ENCODE results near the gene KRTDAP.

KRTDAP gene

DNA sequence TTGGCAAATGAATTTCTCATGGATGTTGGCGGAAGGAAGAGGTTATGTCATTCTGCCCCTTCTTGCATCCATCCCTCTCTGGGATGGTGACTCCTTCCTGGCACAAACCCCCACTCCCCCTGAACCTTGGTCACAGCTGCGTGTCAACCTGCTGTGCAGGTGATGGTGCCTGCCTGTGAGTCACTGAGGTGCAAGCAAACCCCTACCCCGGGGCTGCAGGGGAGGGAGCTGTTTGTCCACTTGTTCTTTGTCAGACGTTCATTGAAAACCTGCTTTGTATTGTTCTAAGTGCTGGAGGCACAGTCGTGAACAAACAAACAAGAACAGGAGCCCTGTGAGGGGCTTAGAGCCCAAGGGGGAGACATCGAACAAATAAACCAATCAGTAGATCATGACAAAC, 41.0 kb upstream of the KRTDAP start:
- H3K4me3 ChIP-seq (replicated peaks; ENCODE audit: low read depth, low read length) = no peak overlapping the region
- no peak for TF ChIP-seq CTCF (IDR thresholded peaks at IDR 0.05; ENCODE audit: low read length, missing control alignments)
- no peak for DNase-seq (ENCODE audit: low read depth)

- TF ChIP-seq CTCF (IDR thresholded peaks at IDR 0.05; ENCODE audit: low read length, missing control alignments) = no peak
- no peak for DNase-seq (ENCODE audit: low read depth)
These were observed 39.3 kb upstream of the KRTDAP start for GRCh38 chr19:35529241-35530218.

DNA sequence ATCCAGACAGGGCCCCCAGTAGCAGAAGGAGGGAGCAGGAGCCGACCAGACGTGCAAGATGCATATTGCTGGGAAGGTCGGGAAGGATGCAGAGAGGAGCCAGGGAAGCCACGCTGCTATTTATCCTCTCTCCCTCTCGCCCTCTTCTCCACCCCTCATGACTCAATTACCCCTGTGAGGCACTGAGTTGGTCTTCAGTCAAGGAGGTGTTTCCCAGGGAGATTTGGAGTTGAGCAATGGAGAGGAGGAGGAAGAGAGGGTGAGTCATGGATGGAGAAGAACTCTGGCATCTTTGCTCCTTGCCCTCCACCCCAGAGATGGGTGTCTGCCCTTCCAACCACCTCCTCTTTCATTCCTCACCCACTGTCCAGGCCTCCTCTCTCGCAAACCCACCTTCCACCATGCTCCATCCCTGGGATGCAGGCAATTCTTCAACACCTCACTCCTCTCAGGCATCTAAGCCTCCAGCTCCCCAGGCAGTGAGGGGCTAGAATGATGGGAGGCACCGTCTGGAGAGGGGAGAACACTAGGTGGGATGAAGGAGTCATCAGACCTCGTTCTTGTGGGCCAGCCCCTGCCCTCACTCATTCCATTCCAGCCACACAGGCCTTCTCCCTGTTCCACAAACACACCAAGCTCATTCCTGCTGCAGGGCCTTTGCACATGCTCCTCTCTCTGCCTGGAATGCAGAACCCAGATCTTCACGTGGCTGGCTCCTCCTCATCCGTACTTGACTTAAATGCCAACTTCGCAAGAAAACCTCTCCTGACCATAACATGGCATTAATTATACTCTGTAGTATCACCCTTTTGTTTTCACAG, 38.2 kb upstream of the KRTDAP start, which contains the start of gene SBSN:
Gene SBSN (minus strand): TSS at position 94 of the 821 bp plus-strand sequence. CDS start 30 bp downstream, at position 64.
- DNase-seq (ENCODE audit: low read depth) = peak; percentile 68
- TF ChIP-seq CTCF (IDR thresholded peaks at IDR 0.05; ENCODE audit: low read length, missing control alignments) = no peak

More at GRCh38 chr19:35529241-35530218, 39.3 kb upstream of the KRTDAP start:
- no peak overlapping the region for H3K4me3 ChIP-seq (replicated peaks; ENCODE audit: low read depth, low read length)

GRCh38 chr19:35525873-35526272, 35.6 kb upstream of the KRTDAP start:
- H3K4me3 ChIP-seq (replicated peaks; ENCODE audit: low read depth, low read length) = no peak overlapping the region
- TF ChIP-seq CTCF (IDR thresholded peaks at IDR 0.05; ENCODE audit: low read length, missing control alignments) = no peak
- DNase-seq (ENCODE audit: low read depth) = no peak

More for the DNA sequence above, 38.2 kb upstream of the KRTDAP start, which contains the start of gene SBSN:
- no peak within 1 kb of the TSS for H3K4me3 ChIP-seq (replicated peaks; ENCODE audit: low read depth, low read length)

GRCh38 chr19:35524181-35524837, 34.0 kb upstream of the KRTDAP start:
- TF ChIP-seq CTCF (IDR thresholded peaks at IDR 0.05; ENCODE audit: low read length, missing control alignments) = no peak
- no peak overlapping the region for H3K4me3 ChIP-seq (replicated peaks; ENCODE audit: low read depth, low read length)
- DNase-seq (ENCODE audit: low read depth) = no peak

- TF ChIP-seq CTCF (IDR thresholded peaks at IDR 0.05; ENCODE audit: low read length, missing control alignments) = no peak
- H3K4me3 ChIP-seq (replicated peaks; ENCODE audit: low read depth, low read length) = no peak overlapping the region
- DNase-seq (ENCODE audit: low read depth) = no peak
These were observed 32.6 kb upstream of the KRTDAP start for GRCh38 chr19:35522745-35523327.

Measured in fibroblast of pulmonary artery (primary cell).